HL-60 (cell line): ENCODE data around the gene ANKS3.

ENCODE experiments used
- GABPA ChIP-seq: IDR thresholded peaks from 2 replicates; pipeline ENCODE4 v1.6.1; 2012; ENCODE audit warnings: low read depth
- TF ChIP-seq, protein P1 (sequence below): IDR thresholded peaks from one replicate; pipeline ENCODE4 v1.5.1; 2011; ENCODE audit warnings: low read length, control low read depth, inconsistent platforms; ENCODE audit not compliant: insufficient read depth

DNA sequence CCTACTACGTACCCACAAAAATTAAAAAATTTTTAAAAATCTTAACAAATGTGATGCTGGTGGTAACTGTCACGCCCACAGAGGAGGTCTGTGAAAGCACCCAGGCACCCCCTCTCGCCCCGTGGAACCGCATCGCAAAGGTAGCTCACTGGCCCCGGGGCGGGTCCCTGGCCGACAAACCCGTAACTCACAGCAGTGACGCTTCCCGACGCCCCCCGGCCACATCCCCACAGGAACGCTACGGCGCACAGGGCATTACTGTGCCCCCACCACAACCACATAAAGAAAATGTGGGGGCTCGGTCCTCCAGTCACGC lies 366 bp downstream of the ANKS3 start:
- TF ChIP-seq, protein P1, sequence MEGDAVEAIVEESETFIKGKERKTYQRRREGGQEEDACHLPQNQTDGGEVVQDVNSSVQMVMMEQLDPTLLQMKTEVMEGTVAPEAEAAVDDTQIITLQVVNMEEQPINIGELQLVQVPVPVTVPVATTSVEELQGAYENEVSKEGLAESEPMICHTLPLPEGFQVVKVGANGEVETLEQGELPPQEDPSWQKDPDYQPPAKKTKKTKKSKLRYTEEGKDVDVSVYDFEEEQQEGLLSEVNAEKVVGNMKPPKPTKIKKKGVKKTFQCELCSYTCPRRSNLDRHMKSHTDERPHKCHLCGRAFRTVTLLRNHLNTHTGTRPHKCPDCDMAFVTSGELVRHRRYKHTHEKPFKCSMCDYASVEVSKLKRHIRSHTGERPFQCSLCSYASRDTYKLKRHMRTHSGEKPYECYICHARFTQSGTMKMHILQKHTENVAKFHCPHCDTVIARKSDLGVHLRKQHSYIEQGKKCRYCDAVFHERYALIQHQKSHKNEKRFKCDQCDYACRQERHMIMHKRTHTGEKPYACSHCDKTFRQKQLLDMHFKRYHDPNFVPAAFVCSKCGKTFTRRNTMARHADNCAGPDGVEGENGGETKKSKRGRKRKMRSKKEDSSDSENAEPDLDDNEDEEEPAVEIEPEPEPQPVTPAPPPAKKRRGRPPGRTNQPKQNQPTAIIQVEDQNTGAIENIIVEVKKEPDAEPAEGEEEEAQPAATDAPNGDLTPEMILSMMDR = no peak
- TF ChIP-seq GABPA = no peak
